ENCODE measurements around the gene ANKRD45. TPM values are rescaled to one million over a fixed set of nuclear protein-coding genes. Genes with fewer than 3 reads are reported as not detected.

The ANKRD45 gene
- total and polyA plus RNA-seq, 2 of the 8 experiments (the other 6 are each of a cell fraction or from before 2014, with no cell fraction given), result 0.41 to 2.8 TPM

DNA sequence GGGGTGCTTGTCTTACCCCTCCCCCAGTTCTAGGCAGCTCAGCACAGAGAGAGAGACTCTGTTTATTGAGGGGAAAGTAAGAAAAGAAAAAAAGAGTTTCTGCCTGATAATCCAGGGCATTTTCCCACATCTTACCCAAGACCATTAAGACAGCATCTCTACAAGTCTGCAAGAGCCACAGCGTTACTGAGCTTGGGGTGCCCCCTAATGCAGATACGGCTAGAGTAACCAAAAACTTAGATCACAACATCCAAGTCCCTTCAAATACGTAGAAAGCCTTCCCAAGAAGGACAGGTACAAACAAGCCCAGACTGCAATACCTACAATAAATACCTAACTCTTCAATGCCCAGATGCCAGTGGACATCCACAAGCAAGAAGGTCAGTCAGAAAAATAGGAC lies 40.8 kb downstream of the ANKRD45 start:
- POLR2A ChIA-PET (ENCODE audit: partially characterized antibody), result interaction anchor here (1.3 to 3.4 kb wide), 2 partner anchors 8 to 13 kb away, joined by 4 to 14 read pairs; no protein-coding TSS in a partner anchor
- Histone ChIP-seq H3K9me3 (ENCODE audit: insufficient read depth in 2 of 2, low read depth in 1 of 2, low read length in 1 of 2) (no peaks in the 10 kb centered on the region), H4K91ac (replicated peaks; ENCODE audit: insufficient read length, low read length) (no peak overlapping the region), H3K79me2 (ENCODE audit: control insufficient read depth in 1 of 2, insufficient read depth in 2 of 2, low read length in 2 of 2) (no peaks in the 10 kb centered on the region), H3K4me1 (replicated peaks in 1 of 4; ENCODE audit: control insufficient read depth in 3 of 4, insufficient read depth in 4 of 4, low read length in 3 of 4) (no peaks in the 10 kb centered on the region), H3K36me3 (ENCODE audit: control insufficient read depth in 2 of 4, insufficient read depth in 4 of 4, low read length in 3 of 4) (no peaks in the 10 kb centered on the region), H3K4ac (replicated peaks; ENCODE audit: insufficient read length, low read depth, low read length) (no peak overlapping the region), H2BK20ac (ENCODE audit: low read length) (no peak overlapping the region), H3K27ac (ENCODE audit: low read depth, low read length) (no peak overlapping the region), H2AK5ac (ENCODE audit: low read depth, low read length) (no peak overlapping the region), H3K79me1 (ENCODE audit: low read depth, low read length) (no peaks in the 10 kb centered on the region), H3K4me3 (ENCODE audit: extremely low read depth in 1 of 4, insufficient read depth in 2 of 4, low read depth in 3 of 4, low read length in 4 of 4) (no peak overlapping the region), H3K14ac (ENCODE audit: insufficient read length) (no peak overlapping the region), H2BK120ac (replicated peaks; ENCODE audit: low read depth, low read length) (no peak overlapping the region), H3K23ac (ENCODE audit: insufficient read length) (no peak overlapping the region), H2AFZ (ENCODE audit: low read length) (no peak overlapping the region), H3K23me2 (ENCODE audit: low read depth, low read length) (no peaks in the 10 kb centered on the region), H3K4me2 (ENCODE audit: insufficient read depth in 1 of 2, low read depth in 2 of 2, low read length in 2 of 2) (no peak overlapping the region), H4K20me1 (replicated peaks in 1 of 2; ENCODE audit: control insufficient read depth in 1 of 2, insufficient read depth in 2 of 2, low read length in 2 of 2) (no peaks in the 10 kb centered on the region), H3K56ac (replicated peaks; ENCODE audit: insufficient read length, low read depth, low read length) (no peak overlapping the region), H3K27me3 (replicated peaks in 1 of 4; ENCODE audit: control insufficient read depth in 3 of 4, extremely low read depth in 1 of 4, insufficient read depth in 3 of 4, low read length in 3 of 4) (no peaks in the 10 kb centered on the region), H2BK12ac (ENCODE audit: low read depth, low read length) (no peak overlapping the region), H3K18ac (ENCODE audit: extremely low read depth, low read length) (no peak overlapping the region), H4K8ac (ENCODE audit: extremely low read depth, insufficient read depth, low read length) (no peak overlapping the region), H3K9ac (replicated peaks in 1 of 4; ENCODE audit: extremely low read depth in 1 of 4, low read depth in 3 of 4, low read length in 3 of 4) (no peak overlapping the region), H4K5ac (ENCODE audit: insufficient read length, low read depth, low read length) (no peak overlapping the region), H2BK15ac (ENCODE audit: low read length) (no peak overlapping the region), H2BK5ac (ENCODE audit: low read depth, low read length) (no peak overlapping the region)
- DNase-seq (ENCODE audit: low read depth in 1 of 2, low spot score in 2 of 2), result no peak
- FAIRE-seq, result no peak
- peak; percentile 63 to 69 for TF ChIP-seq RAD21 (IDR thresholded peaks at IDR 0.05 in 1 of 2, conservative IDR thresholded peaks at IDR 0.05 in 1 of 2; ENCODE audit: low read depth in 2 of 2, low read length in 2 of 2)
- TF ChIP-seq HDAC6 (IDR thresholded peaks at IDR 0.05; ENCODE audit: low read depth, low read length), result no peak
- TF ChIP-seq, protein P1, sequence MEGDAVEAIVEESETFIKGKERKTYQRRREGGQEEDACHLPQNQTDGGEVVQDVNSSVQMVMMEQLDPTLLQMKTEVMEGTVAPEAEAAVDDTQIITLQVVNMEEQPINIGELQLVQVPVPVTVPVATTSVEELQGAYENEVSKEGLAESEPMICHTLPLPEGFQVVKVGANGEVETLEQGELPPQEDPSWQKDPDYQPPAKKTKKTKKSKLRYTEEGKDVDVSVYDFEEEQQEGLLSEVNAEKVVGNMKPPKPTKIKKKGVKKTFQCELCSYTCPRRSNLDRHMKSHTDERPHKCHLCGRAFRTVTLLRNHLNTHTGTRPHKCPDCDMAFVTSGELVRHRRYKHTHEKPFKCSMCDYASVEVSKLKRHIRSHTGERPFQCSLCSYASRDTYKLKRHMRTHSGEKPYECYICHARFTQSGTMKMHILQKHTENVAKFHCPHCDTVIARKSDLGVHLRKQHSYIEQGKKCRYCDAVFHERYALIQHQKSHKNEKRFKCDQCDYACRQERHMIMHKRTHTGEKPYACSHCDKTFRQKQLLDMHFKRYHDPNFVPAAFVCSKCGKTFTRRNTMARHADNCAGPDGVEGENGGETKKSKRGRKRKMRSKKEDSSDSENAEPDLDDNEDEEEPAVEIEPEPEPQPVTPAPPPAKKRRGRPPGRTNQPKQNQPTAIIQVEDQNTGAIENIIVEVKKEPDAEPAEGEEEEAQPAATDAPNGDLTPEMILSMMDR (IDR thresholded peaks at IDR 0.05; ENCODE audit: control extremely low read depth in 1 of 3, insufficient read depth in 1 of 3, low read depth in 1 of 3, low read length in 3 of 3), result peak in 2 of 3 experiments; percentile 17 to 36; a peak in 2 of 4 replicates
- CTCF ChIA-PET (ENCODE audit: partially characterized antibody), result interaction anchor here (0.8 to 1.0 kb wide), 2 partner anchors 209 to 900 kb away, joined by 3 to 4 read pairs; no protein-coding TSS in a partner anchor
- WGBS, 2 experiments (ENCODE audit: extremely low coverage in 1 of 2, insufficient coverage in 1 of 2, insufficient read length in 1 of 2, insufficient replicate concordance in 2 of 2, low coverage in 1 of 2, low lambda C conversion rate in 2 of 2, missing lambda C conversion rate in 1 of 2), result 81% methylated on average over 3 of the region's 3 CpGs; no CpG with 5 or more reads in 1 of the 2 experiments
